Activated T-helper 2 cell treated with anti-CD3 and anti-CD28 coated beads, Interferon-gamma antibody, Interleukin-2, Interleukin-4, amounts not matched to agents 10 μg/mL and 5 μg/mL and 100 μg/mL, durations not matched to agents 14 hours and 24 hours and 36 hours (primary cell): Measurements from ENCODE around the gene FAM76B. TPM values are rescaled to one million over a fixed set of nuclear protein-coding genes. Genes with fewer than 3 reads are reported as not detected.

Experiments
- DNase-seq: peaks from one replicate; pipeline ENCODE4 v3.0.0; 2021; ENCODE audit warnings: low spot score
- H3K27ac Mint-ChIP-seq: one replicate; pipeline ENCODE4 v1.8.0; 2021; ENCODE audit warnings: mixed read lengths
- H3K27me3 Mint-ChIP-seq: one replicate; pipeline ENCODE4 v1.8.0; 2021; ENCODE audit warnings: low read depth, mixed read lengths
- H3K36me3 Mint-ChIP-seq: one replicate; pipeline ENCODE4 v1.8.0; 2021; ENCODE audit warnings: low read depth, mixed read lengths
- H3K4me1 Mint-ChIP-seq: one replicate; pipeline ENCODE4 v1.8.0; 2021; ENCODE audit warnings: low read depth, mixed read lengths
- H3K4me3 Mint-ChIP-seq: one replicate; pipeline ENCODE4 v1.8.0; 2021; ENCODE audit warnings: low read depth, mild to moderate bottlenecking, moderate library complexity, mixed read lengths
- H3K9me3 Mint-ChIP-seq: one replicate; pipeline ENCODE4 v1.8.0; 2021; ENCODE audit warnings: mixed read lengths
- intact Hi-C: fragments of 100-400 bp; cut with micrococcal nuclease; formaldehyde crosslinking; loops from one replicate; pipeline ENCODE4 v1.15.1; 2023
- total RNA-seq: library from RNA; stranded (reverse); gene quantifications from 2 replicates; pipeline ENCODE4 v1.2.3, GENCODE V29; 2022

FAM76B gene
- total RNA-seq, 1 donor from 2014 or later = 46.6 TPM

- no peaks in the 10 kb centered on the region for H3K27me3 Mint-ChIP-seq
- H3K27ac Mint-ChIP-seq = no peak overlapping the region
- DNase-seq = no peak
- H3K4me1 Mint-ChIP-seq = no peaks in the 10 kb centered on the region
- intact Hi-C loops = no loop called here
- no peak overlapping the region for H3K4me3 Mint-ChIP-seq
- peaks cover 16% of the 10 kb centered on the region for H3K9me3 Mint-ChIP-seq
- H3K36me3 Mint-ChIP-seq = peaks cover 80% of the 10 kb centered on the region
These were observed 16.3 kb upstream of the FAM76B start for GRCh38 chr11:95805869-95806268.

GRCh38 chr11:95803973-95804372 lies 14.4 kb upstream of the FAM76B start:
- no peak overlapping the region for H3K4me3 Mint-ChIP-seq
- no peak for DNase-seq
- peaks cover 81% of the 10 kb centered on the region for H3K36me3 Mint-ChIP-seq
- intact Hi-C loops = no loop called here
- no peaks in the 10 kb centered on the region for H3K27me3 Mint-ChIP-seq
- no peak overlapping the region for H3K27ac Mint-ChIP-seq
- peaks cover 6% of the 10 kb centered on the region for H3K9me3 Mint-ChIP-seq
- peaks cover 3% of the 10 kb centered on the region for H3K4me1 Mint-ChIP-seq

DNA sequence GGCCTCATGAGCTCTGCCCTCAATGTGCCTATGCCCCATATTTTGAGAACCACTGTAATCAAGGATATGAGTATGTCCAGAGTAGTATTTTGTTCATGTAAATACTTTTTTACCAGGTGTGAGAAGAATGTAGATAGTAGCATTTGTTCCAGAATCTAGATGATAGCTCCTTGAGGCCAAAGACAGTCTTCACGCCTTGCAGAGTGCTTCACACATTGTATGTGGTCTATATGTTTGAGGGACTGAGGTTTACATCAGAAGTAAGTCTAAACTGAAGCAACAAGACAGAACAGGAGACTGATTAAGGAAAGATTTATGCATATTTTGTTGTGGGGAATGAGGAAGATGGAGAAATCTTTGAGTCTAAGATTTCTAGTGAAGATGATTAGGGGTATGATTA lies 13.2 kb upstream of the FAM76B start:
- peaks cover 3% of the 10 kb centered on the region for H3K4me1 Mint-ChIP-seq
- H3K4me3 Mint-ChIP-seq = no peak overlapping the region
- no peak for DNase-seq
- H3K9me3 Mint-ChIP-seq = peaks cover 6% of the 10 kb centered on the region
- no peak overlapping the region for H3K27ac Mint-ChIP-seq
- H3K27me3 Mint-ChIP-seq = no peaks in the 10 kb centered on the region
- peaks cover 71% of the 10 kb centered on the region for H3K36me3 Mint-ChIP-seq
- intact Hi-C loops = no loop called here

- intact Hi-C loops = no loop called here
- no peak overlapping the region for H3K27ac Mint-ChIP-seq
- no peaks in the 10 kb centered on the region for H3K27me3 Mint-ChIP-seq
- H3K9me3 Mint-ChIP-seq = no peaks in the 10 kb centered on the region
- peaks cover 6% of the 10 kb centered on the region for H3K4me1 Mint-ChIP-seq
- no peak for DNase-seq
- peaks cover 52% of the 10 kb centered on the region for H3K36me3 Mint-ChIP-seq
- no peak overlapping the region for H3K4me3 Mint-ChIP-seq
These were observed 10.9 kb upstream of the FAM76B start for GRCh38 chr11:95800438-95800837.

- Mint-ChIP-seq H3K27ac (no peak overlapping the region), H3K27me3 (no peaks in the 10 kb centered on the region), H3K4me1 (peaks cover 13% of the 10 kb centered on the region), H3K9me3 (no peaks in the 10 kb centered on the region), H3K36me3 (peaks cover 51% of the 10 kb centered on the region), H3K4me3 (no peak overlapping the region)
- intact Hi-C loops = loop anchor here (10.0 kb wide), 1 partner anchor 445 kb away; no protein-coding TSS in a partner anchor
- no peak for DNase-seq
These were observed 10.0 kb upstream of the FAM76B start for GRCh38 chr11:95799546-95799945.

- no peak for DNase-seq
- peaks cover 53% of the 10 kb centered on the region for H3K36me3 Mint-ChIP-seq
- H3K4me3 Mint-ChIP-seq = no peak overlapping the region
- no peak overlapping the region for H3K27ac Mint-ChIP-seq
- H3K9me3 Mint-ChIP-seq = no peaks in the 10 kb centered on the region
- peaks cover 37% of the 10 kb centered on the region for H3K4me1 Mint-ChIP-seq
- intact Hi-C loops = loop anchor here (10.0 kb wide), 1 partner anchor 448 kb away; no protein-coding TSS in a partner anchor
- no peaks in the 10 kb centered on the region for H3K27me3 Mint-ChIP-seq
These were observed 6.9 kb upstream of the FAM76B start for GRCh38 chr11:95796501-95796900.

GRCh38 chr11:95795627-95796295 lies 6.2 kb upstream of the FAM76B start:
- no peak for DNase-seq
- H3K36me3 Mint-ChIP-seq = peaks cover 48% of the 10 kb centered on the region
- no peak overlapping the region for H3K27ac Mint-ChIP-seq
- no peaks in the 10 kb centered on the region for H3K27me3 Mint-ChIP-seq
- intact Hi-C loops = loop anchor here (10.0 kb wide), 1 partner anchor 449 kb away; no protein-coding TSS in a partner anchor
- peaks cover 39% of the 10 kb centered on the region for H3K4me1 Mint-ChIP-seq
- H3K4me3 Mint-ChIP-seq = no peak overlapping the region
- no peaks in the 10 kb centered on the region for H3K9me3 Mint-ChIP-seq

DNA sequence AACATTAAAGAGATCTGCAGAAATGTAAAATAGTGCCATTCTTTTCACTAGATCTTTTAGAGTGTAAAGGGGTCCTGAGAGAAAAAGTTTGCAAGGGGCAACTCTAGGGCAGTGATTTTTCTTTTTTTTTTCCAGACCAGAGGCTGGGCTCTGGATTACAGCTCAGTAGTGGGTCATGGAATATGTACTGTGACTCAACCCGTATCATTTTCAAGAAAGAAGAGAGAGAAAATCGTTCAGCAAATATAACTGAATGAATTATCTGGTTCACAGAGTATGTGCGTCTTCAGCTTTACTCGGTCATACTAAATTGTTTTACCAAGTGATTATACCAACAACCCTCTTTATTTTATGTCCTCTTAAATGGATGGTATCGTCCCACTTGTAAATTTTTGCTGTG lies 4.5 kb upstream of the FAM76B start:
- Mint-ChIP-seq H3K27ac (no peak overlapping the region), H3K4me1 (peaks cover 36% of the 10 kb centered on the region), H3K4me3 (no peak overlapping the region), H3K27me3 (no peaks in the 10 kb centered on the region), H3K9me3 (no peaks in the 10 kb centered on the region), H3K36me3 (peaks cover 33% of the 10 kb centered on the region)
- DNase-seq = no peak
- intact Hi-C loops = loop anchor here (5.0 to 10.0 kb wide), 3 partner anchors 33 to 451 kb away; no protein-coding TSS in a partner anchor

- Mint-ChIP-seq H3K27ac (no peak overlapping the region), H3K4me1 (peaks cover 42% of the 10 kb centered on the region), H3K4me3 (peak overlapping the region; percentile 11), H3K36me3 (peaks cover 36% of the 10 kb centered on the region), H3K9me3 (no peaks in the 10 kb centered on the region), H3K27me3 (no peaks in the 10 kb centered on the region)
- DNase-seq = no peak
- intact Hi-C loops = loop anchor here (5.0 to 10.0 kb wide), 3 partner anchors 34 to 452 kb away; no protein-coding TSS in a partner anchor
These were observed 3.5 kb upstream of the FAM76B start for GRCh38 chr11:95793116-95793515.

GRCh38 chr11:95792700-95793099 lies 3.1 kb upstream of the FAM76B start:
- DNase-seq = no peak
- peaks cover 40% of the 10 kb centered on the region for H3K36me3 Mint-ChIP-seq
- H3K27me3 Mint-ChIP-seq = no peaks in the 10 kb centered on the region
- peak overlapping the region; percentile 11 for H3K4me3 Mint-ChIP-seq
- peaks cover 46% of the 10 kb centered on the region for H3K4me1 Mint-ChIP-seq
- no peaks in the 10 kb centered on the region for H3K9me3 Mint-ChIP-seq
- intact Hi-C loops = loop anchor here (5.0 to 10.0 kb wide), 3 partner anchors 35 to 452 kb away; no protein-coding TSS in a partner anchor
- no peak overlapping the region for H3K27ac Mint-ChIP-seq

DNA sequence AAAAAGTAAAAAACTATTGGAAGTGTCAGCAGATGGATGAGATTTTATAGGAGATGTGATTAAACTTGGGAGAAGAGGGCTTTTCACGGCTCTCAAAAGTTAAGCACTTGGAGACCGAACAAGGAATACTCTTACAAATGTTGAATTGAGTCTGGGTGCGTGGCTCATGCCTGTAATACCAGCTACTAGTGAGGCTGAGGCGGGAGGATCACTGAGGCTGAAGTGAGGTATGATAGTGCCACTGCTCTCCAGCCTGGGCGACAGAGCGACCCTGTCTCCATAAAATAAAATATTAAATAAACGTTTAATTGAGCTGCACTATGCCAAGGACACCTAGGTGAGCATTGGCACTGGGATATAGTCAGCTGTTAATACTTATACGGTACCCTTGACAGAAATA lies 2.6 kb upstream of the FAM76B start:
- DNase-seq = no peak
- H3K36me3 Mint-ChIP-seq = peaks cover 45% of the 10 kb centered on the region
- no peaks in the 10 kb centered on the region for H3K27me3 Mint-ChIP-seq
- H3K4me1 Mint-ChIP-seq = peaks cover 46% of the 10 kb centered on the region
- H3K27ac Mint-ChIP-seq = peak overlapping the region; percentile 100
- H3K4me3 Mint-ChIP-seq = peak overlapping the region; percentile 98
- intact Hi-C loops = loop anchor here (5.0 to 10.0 kb wide), 3 partner anchors 35 to 453 kb away; no protein-coding TSS in a partner anchor
- H3K9me3 Mint-ChIP-seq = no peaks in the 10 kb centered on the region

DNA sequence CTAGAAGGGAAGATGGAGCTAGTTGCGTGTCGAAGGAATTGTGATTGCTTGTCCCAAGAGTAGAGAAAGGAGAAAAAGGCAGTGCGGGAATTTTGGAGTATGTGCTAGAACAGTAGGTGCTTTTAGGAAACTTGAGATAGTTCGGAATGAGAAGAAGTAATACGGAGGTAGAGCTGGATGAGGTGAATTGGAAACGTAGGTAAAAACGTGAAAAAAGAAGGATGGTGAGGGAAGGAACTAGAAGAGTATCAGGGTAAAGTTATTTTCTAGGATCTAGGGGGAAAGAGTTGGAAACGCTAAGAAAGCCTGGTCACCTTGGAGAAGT lies 2.1 kb upstream of the FAM76B start:
- intact Hi-C loops = loop anchor here (2.0 to 10.0 kb wide), 4 partner anchors 36 to 453 kb away; partner anchors contain the start of gene MTMR2
- Mint-ChIP-seq H3K36me3 (peaks cover 49% of the 10 kb centered on the region), H3K4me3 (peak overlapping the region; percentile 98), H3K9me3 (no peaks in the 10 kb centered on the region), H3K27ac (peak overlapping the region; percentile 100), H3K4me1 (peaks cover 46% of the 10 kb centered on the region), H3K27me3 (no peaks in the 10 kb centered on the region)
- no peak for DNase-seq

GRCh38 chr11:95790933-95791708 lies 1.5 kb upstream of the FAM76B start:
- intact Hi-C loops = loop anchor here (1.0 to 10.0 kb wide), 6 partner anchors 36 to 640 kb away; partner anchors contain the start of gene MTMR2
- peak; percentile 58 for DNase-seq
- Mint-ChIP-seq H3K9me3 (no peaks in the 10 kb centered on the region), H3K27ac (peak overlapping the region; percentile 100), H3K4me1 (peaks cover 47% of the 10 kb centered on the region), H3K36me3 (peaks cover 55% of the 10 kb centered on the region), H3K27me3 (no peaks in the 10 kb centered on the region), H3K4me3 (peak overlapping the region; percentile 98)
